ENCODE data around the gene TMEM192. TPM values are rescaled to one million over a fixed set of nuclear protein-coding genes. Genes with fewer than 3 reads are reported as not detected.

TMEM192 gene
- total RNA-seq, 1 experiment from 2014 or later = 16.8 TPM

DNA sequence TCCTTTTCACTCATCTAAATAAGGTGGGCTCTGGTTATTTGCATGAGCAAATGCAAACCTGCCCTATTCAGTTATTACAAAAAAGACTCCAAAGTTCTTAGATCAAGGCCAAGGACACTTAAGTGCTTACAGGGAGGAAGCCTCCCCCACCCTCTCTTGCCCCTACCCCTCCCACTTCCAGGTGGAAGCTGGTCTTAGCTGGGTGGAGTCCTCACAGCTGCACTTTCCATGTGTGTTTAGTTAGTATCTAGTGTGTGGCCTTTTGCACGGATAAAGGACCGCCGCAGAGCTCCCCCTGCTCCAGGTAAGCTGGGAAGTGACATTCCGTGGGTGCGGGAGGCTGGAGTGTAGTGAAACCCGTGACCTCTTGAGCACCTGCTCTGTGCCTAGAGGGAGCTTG is 59.0 kb downstream of the TMEM192 start, which contains the start of gene TRIM75:
TSS of gene TRIM75 (plus strand) at position 222 of the 400 bp plus-strand sequence. CDS start 5,282 bp downstream, outside the sequence.
- Histone ChIP-seq H3K9me3 (ENCODE audit: insufficient read depth, low read depth) (no peaks in the 10 kb centered on the region), H2AFZ (no peak within 1 kb of the TSS), H3K4me1 (replicated peaks; ENCODE audit: insufficient read depth) (no peaks in the 10 kb centered on the region), H3K9me2 (ENCODE audit: insufficient read depth) (no peaks in the 10 kb centered on the region), H4K20me1 (ENCODE audit: insufficient read depth) (no peaks in the 10 kb centered on the region), H3K4me2 (no peak within 1 kb of the TSS), H3F3A (ENCODE audit: insufficient read depth, low read depth) (no peaks in the 10 kb centered on the region), H3K4me3 (no peak within 1 kb of the TSS), H3K79me2 (ENCODE audit: low read depth) (no peaks in the 10 kb centered on the region), H3K36me3 (ENCODE audit: low read depth) (no peaks in the 10 kb centered on the region), H3K27ac (no peak within 1 kb of the TSS), H3K27me3 (ENCODE audit: insufficient read depth, low read depth) (no peaks in the 10 kb centered on the region)
- intact Hi-C loops (cut with micrococcal nuclease; ENCODE audit: unreplicated experiment) = no loop called here
- ChIA-PET POLR2A (ENCODE audit: unreplicated experiment) (no interaction called here), CTCF (interaction anchor here (0.7 kb wide), 1 partner anchor 1514 kb away, joined by 6 read pairs; no protein-coding TSS in a partner anchor)
- TF ChIP-seq, protein P1, sequence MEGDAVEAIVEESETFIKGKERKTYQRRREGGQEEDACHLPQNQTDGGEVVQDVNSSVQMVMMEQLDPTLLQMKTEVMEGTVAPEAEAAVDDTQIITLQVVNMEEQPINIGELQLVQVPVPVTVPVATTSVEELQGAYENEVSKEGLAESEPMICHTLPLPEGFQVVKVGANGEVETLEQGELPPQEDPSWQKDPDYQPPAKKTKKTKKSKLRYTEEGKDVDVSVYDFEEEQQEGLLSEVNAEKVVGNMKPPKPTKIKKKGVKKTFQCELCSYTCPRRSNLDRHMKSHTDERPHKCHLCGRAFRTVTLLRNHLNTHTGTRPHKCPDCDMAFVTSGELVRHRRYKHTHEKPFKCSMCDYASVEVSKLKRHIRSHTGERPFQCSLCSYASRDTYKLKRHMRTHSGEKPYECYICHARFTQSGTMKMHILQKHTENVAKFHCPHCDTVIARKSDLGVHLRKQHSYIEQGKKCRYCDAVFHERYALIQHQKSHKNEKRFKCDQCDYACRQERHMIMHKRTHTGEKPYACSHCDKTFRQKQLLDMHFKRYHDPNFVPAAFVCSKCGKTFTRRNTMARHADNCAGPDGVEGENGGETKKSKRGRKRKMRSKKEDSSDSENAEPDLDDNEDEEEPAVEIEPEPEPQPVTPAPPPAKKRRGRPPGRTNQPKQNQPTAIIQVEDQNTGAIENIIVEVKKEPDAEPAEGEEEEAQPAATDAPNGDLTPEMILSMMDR (conservative IDR thresholded peaks at IDR 0.05) = no peak
- no peak for TF ChIP-seq EZH2 (IDR thresholded peaks at IDR 0.05; ENCODE audit: low read depth)
- no TSS peak for BruUV-seq (replicated peaks)
- no peak for DNase-seq

DNA sequence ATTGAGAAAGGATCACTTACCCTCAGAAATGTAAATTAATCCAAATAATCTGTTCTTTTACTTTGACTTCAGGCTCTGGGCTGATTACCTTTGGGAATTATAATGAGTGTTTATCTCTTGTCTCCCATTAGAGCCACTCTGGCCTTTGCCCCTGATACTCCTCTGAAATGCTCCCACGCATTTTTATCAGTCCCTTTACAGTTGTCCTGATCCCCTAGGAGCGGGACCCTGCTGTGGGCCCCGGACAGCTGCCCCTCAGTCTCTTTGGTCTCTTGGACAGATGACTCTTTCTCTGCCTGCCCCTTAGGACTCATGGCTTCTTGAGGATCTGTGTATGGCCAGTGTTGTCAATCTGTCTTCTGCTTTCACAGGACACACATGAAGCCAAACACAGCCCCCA is 60.0 kb downstream of the TMEM192 start:
- H3K9me3 ChIP-seq (ENCODE audit: insufficient read depth, low read depth) = no peaks in the 10 kb centered on the region
- H3F3A ChIP-seq (ENCODE audit: insufficient read depth, low read depth) = no peaks in the 10 kb centered on the region
- CTCF ChIA-PET = no interaction called here
- H3K4me1 ChIP-seq (replicated peaks; ENCODE audit: insufficient read depth) = no peaks in the 10 kb centered on the region
- no peak overlapping the region for H2AFZ ChIP-seq
- H3K36me3 ChIP-seq (ENCODE audit: low read depth) = no peaks in the 10 kb centered on the region
- H3K4me2 ChIP-seq = no peak overlapping the region
- no peak overlapping the region for H3K4me3 ChIP-seq
- H3K9me2 ChIP-seq (ENCODE audit: insufficient read depth) = no peaks in the 10 kb centered on the region
- no peak overlapping the region for H3K27ac ChIP-seq
- H3K27me3 ChIP-seq (ENCODE audit: insufficient read depth, low read depth) = no peaks in the 10 kb centered on the region
- no peaks in the 10 kb centered on the region for H3K79me2 ChIP-seq (ENCODE audit: low read depth)
- intact Hi-C loops (cut with micrococcal nuclease; ENCODE audit: unreplicated experiment) = no loop called here
- no peak for DNase-seq
- no peaks in the 10 kb centered on the region for H4K20me1 ChIP-seq (ENCODE audit: insufficient read depth)
- TF ChIP-seq EZH2 (IDR thresholded peaks at IDR 0.05; ENCODE audit: low read depth) = no peak
- POLR2A ChIA-PET (ENCODE audit: unreplicated experiment) = no interaction called here
- no TSS peak for BruUV-seq (replicated peaks)

DNA sequence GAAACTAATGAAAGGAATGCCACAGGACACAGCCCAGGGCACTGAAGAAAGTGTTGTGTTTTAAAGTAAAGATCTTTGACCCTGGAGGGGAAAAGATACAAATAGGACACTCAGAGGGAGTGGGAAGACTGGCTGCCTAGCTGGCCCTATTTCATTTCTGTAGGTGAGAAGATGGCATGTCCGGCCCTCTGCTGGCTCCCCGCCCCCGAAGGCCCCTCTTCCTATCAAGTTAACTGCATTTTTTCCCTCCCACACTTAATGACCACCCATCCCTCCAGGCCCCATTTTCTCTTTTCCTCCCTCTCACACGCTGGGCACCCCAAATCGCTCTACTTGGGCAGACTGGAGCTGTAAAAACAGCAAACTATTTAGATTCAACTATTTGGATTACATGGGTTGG is 64.5 kb downstream of the TMEM192 start:
- Histone ChIP-seq H3K9me2 (ENCODE audit: insufficient read depth) (no peaks in the 10 kb centered on the region), H3K9me3 (ENCODE audit: insufficient read depth, low read depth) (no peaks in the 10 kb centered on the region), H3K4me2 (no peak overlapping the region), H3F3A (ENCODE audit: insufficient read depth, low read depth) (no peaks in the 10 kb centered on the region), H3K36me3 (ENCODE audit: low read depth) (no peaks in the 10 kb centered on the region), H3K4me1 (replicated peaks; ENCODE audit: insufficient read depth) (no peaks in the 10 kb centered on the region), H4K20me1 (ENCODE audit: insufficient read depth) (no peaks in the 10 kb centered on the region), H3K27ac (no peak overlapping the region), H2AFZ (no peak overlapping the region), H3K79me2 (ENCODE audit: low read depth) (no peaks in the 10 kb centered on the region), H3K4me3 (no peak overlapping the region), H3K27me3 (ENCODE audit: insufficient read depth, low read depth) (no peaks in the 10 kb centered on the region)
- intact Hi-C loops (cut with micrococcal nuclease; ENCODE audit: unreplicated experiment) = no loop called here
- POLR2A ChIA-PET (ENCODE audit: unreplicated experiment) = no interaction called here
- BruUV-seq (replicated peaks) = no TSS peak
- DNase-seq = no peak
- TF ChIP-seq, protein P1 (conservative IDR thresholded peaks at IDR 0.05) = no peak
- no peak for TF ChIP-seq EZH2 (IDR thresholded peaks at IDR 0.05; ENCODE audit: low read depth)
- CTCF ChIA-PET = no interaction called here
